HG03064 (cell line): Measurements from ENCODE around the gene DNASE2B.

Experiments used
- ATAC-seq: cut with Tn5 transposase; IDR thresholded peaks from one replicate; pipeline ENCODE4 v1.9.1; 2021; ENCODE audit warnings: low read depth; ENCODE audit not compliant: unreplicated experiment

The DNASE2B gene

GRCh38 chr1:84373436-84374141 is 24.7 kb upstream of the DNASE2B start:
- no peak for ATAC-seq

- no peak for ATAC-seq
Observed at GRCh38 chr1:84374991-84375696, 23.1 kb upstream of the DNASE2B start.

- no peak for ATAC-seq
Observed at GRCh38 chr1:84376000-84376910, 22.0 kb upstream of the DNASE2B start.

GRCh38 chr1:84377480-84378095 is 20.7 kb upstream of the DNASE2B start:
- no peak for ATAC-seq

- ATAC-seq, result no peak
Observed at GRCh38 chr1:84379138-84379916, 19.0 kb upstream of the DNASE2B start.

- ATAC-seq, result no peak
Observed at GRCh38 chr1:84379917-84380180, 18.4 kb upstream of the DNASE2B start.

GRCh38 chr1:84382127-84382526 is 16.2 kb upstream of the DNASE2B start:
- no peak for ATAC-seq

- no peak for ATAC-seq
Observed at GRCh38 chr1:84385347-84385746, 12.9 kb upstream of the DNASE2B start.

GRCh38 chr1:84386716-84387479 is 11.4 kb upstream of the DNASE2B start:
- ATAC-seq, result no peak

- no peak for ATAC-seq
Observed at GRCh38 chr1:84387480-84388163, 10.7 kb upstream of the DNASE2B start.

- ATAC-seq, result no peak
Observed at GRCh38 chr1:84390226-84390625, 8.1 kb upstream of the DNASE2B start.

- no peak for ATAC-seq
Observed at GRCh38 chr1:84401156-84401555, 2.9 kb downstream of the DNASE2B start.

- no peak for ATAC-seq
Observed at GRCh38 chr1:84402060-84402459, 3.8 kb downstream of the DNASE2B start.

- ATAC-seq, result no peak
Observed at GRCh38 chr1:84402501-84402900, 4.2 kb downstream of the DNASE2B start.

- ATAC-seq, result no peak
Observed at GRCh38 chr1:84403347-84403746, 5.1 kb downstream of the DNASE2B start.

- ATAC-seq, result no peak
Observed at GRCh38 chr1:84406346-84406861, 8.1 kb downstream of the DNASE2B start.

- no peak for ATAC-seq
Observed at GRCh38 chr1:84407524-84407923, 9.2 kb downstream of the DNASE2B start.

- ATAC-seq, result no peak
Observed at GRCh38 chr1:84407958-84408422, 9.7 kb downstream of the DNASE2B start.

GRCh38 chr1:84409888-84410287 is 11.6 kb downstream of the DNASE2B start:
- no peak for ATAC-seq
